Putamen (tissue), 1 donor: ENCODE results near the gene BEST2.
A peak's percentile ranks its signal among the peaks of the same experiment; 100 is the strongest.

Experiments used
- DNase-seq: peaks from one replicate; pipeline ENCODE4 v3.0.0-alpha.2; 2016; ENCODE audit warnings: low spot score

Gene BEST2

GRCh38 chr19:12770922-12771321 lies 19.3 kb downstream of the BEST2 start:
- no peak for DNase-seq

- no peak for DNase-seq
Observed at GRCh38 chr19:12772323-12772722, 20.7 kb downstream of the BEST2 start.

- no peak for DNase-seq
Observed at GRCh38 chr19:12773571-12773970, 22.0 kb downstream of the BEST2 start.

- DNase-seq = no peak
Observed at GRCh38 chr19:12774588-12775555, 23.3 kb downstream of the BEST2 start, which contains the start of gene HOOK2. TSS of gene HOOK2 (minus strand) at chr19:12775552. CDS start at chr19:12775449, 103 bp downstream.

- DNase-seq = peak; percentile 75
Observed at GRCh38 chr19:12777217-12778016, 25.8 kb downstream of the BEST2 start.

- no peak for DNase-seq
Observed at GRCh38 chr19:12778017-12778904, 26.7 kb downstream of the BEST2 start.

- DNase-seq = no peak
Observed at GRCh38 chr19:12778905-12779161, 27.2 kb downstream of the BEST2 start.

GRCh38 chr19:12779162-12779993 lies 27.8 kb downstream of the BEST2 start:
- DNase-seq = no peak

GRCh38 chr19:12782174-12782423 lies 30.5 kb downstream of the BEST2 start:
- no peak for DNase-seq

- DNase-seq = peak; percentile 93
Observed at GRCh38 chr19:12782424-12783290, 31.1 kb downstream of the BEST2 start.

- DNase-seq = no peak
Observed at GRCh38 chr19:12783291-12783848, 31.8 kb downstream of the BEST2 start.

GRCh38 chr19:12783849-12784393 lies 32.3 kb downstream of the BEST2 start:
- no peak for DNase-seq

- DNase-seq = no peak
Observed at GRCh38 chr19:12784394-12784870, 32.8 kb downstream of the BEST2 start.

- DNase-seq = no peak
Observed at GRCh38 chr19:12784871-12785430, 33.4 kb downstream of the BEST2 start.

- DNase-seq = no peak
Observed at GRCh38 chr19:12785431-12786031, 33.9 kb downstream of the BEST2 start.

GRCh38 chr19:12786141-12786870 lies 34.7 kb downstream of the BEST2 start:
- no peak for DNase-seq

GRCh38 chr19:12786952-12787351 lies 35.4 kb downstream of the BEST2 start:
- no peak for DNase-seq

- DNase-seq = no peak
Observed at GRCh38 chr19:12787458-12787857, 35.9 kb downstream of the BEST2 start.
